GM11168 (cell line): Measurements from ENCODE around the gene STRN4.

ENCODE experiments used
- in situ Hi-C: fragments of 300-500 bp; cut with MboI; formaldehyde crosslinking; loops from one replicate; pipeline ENCODE4 v1.12.0; 2022; ENCODE audit warnings: low sequenced_read_pairs; ENCODE audit not compliant: unreplicated experiment

Gene STRN4

GRCh38 chr19:46726971-46727501 lies 19.2 kb downstream of the STRN4 start:
- in situ Hi-C loops, result no loop called here

DNA sequence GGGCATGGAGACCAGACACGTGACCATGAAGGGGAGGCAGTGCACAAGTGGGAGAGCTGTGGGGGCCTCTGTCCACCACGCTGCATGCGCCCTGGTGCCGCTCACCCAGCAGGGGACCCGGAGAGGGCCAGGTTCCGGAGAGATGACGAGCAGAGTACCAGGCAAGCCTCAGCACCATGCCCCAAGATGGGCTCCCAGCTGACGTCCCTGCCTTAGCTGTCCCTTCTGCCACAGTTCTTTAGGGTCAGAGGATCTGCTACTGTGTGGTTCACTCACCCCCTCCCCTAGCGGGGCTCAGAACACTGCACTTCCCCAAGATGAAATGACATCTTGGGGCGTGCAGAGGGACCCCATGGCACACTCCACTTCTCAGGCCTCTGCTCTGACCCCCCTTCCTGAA lies 19.7 kb downstream of the STRN4 start:
- in situ Hi-C loops, result no loop called here

- in situ Hi-C loops, result no loop called here
Observed at GRCh38 chr19:46725859-46726393, 20.3 kb downstream of the STRN4 start.

- in situ Hi-C loops, result no loop called here
Observed at GRCh38 chr19:46725036-46725820, 21.0 kb downstream of the STRN4 start.

DNA sequence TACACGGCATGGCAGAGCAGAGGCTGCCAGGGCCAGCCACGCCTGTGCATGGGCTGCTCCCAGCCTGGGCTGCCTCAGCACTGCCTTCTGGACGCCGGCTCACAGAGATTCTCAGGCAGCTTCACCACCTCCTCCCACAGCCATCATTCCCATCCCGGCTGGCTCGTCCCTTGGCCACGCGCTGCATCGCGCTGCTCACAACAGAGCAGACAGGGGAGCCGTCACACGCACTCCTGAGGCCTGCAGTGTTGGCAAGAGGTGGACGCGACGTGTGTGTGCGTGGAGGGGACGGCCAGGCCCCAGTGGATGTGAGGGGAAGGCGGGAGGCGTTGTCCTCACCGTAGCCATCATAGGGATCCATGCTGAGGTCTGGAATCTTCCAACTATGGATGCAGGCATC lies 21.8 kb downstream of the STRN4 start:
- in situ Hi-C loops, result no loop called here

DNA sequence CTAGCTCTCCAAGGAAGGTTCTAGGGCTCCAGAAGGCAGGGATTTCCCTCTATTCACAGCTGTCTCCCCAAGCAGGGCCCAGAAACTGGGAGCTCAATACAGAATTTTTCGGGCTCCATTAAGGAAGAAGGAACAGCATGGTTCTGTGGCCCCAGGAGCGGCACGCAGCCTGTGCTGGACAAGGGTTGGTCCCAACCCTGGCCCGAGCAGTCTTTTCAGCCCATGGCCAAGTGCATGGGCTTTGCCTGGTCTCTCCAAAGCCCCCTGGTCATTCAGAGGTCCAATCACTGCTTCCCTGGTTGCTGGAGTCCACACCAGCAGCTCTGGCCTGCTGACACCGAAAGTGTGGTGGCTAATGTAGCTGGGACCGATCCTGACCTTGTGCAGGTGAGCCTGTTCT lies 22.8 kb downstream of the STRN4 start:
- in situ Hi-C loops, result no loop called here

GRCh38 chr19:46723023-46723461 lies 23.2 kb downstream of the STRN4 start:
- in situ Hi-C loops, result no loop called here

DNA sequence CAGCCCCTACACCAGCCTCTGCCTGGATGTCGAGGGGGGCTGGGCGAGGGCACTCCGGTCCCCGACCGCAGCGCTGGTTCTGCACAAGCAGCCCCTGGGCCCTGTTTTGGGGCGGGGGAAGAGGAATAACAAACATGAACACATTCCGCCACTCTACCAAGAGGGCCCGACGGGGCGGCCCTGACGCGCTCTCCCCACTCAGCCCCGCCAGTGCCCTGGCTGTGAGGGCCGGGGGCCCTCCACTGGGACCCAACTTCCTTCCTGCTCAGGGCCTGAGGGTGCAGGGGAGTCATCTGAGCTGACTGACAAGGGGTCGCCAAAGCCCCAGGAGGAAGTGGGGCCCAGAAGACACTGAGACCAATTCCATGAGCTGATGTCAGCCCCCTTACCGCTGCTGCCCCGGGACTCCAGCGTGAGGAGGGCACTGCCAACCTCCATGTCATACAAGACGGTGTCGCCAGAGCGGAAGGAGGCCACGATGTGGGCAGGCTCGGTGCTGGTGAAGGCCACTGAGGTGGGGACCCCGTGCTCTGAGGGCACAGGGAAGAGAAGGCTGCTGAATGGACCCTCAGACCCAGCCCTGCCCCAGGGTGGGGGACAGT lies 23.7 kb downstream of the STRN4 start:
- in situ Hi-C loops, result no loop called here

- in situ Hi-C loops, result no loop called here
Observed at GRCh38 chr19:46722004-46722380, 24.3 kb downstream of the STRN4 start.

DNA sequence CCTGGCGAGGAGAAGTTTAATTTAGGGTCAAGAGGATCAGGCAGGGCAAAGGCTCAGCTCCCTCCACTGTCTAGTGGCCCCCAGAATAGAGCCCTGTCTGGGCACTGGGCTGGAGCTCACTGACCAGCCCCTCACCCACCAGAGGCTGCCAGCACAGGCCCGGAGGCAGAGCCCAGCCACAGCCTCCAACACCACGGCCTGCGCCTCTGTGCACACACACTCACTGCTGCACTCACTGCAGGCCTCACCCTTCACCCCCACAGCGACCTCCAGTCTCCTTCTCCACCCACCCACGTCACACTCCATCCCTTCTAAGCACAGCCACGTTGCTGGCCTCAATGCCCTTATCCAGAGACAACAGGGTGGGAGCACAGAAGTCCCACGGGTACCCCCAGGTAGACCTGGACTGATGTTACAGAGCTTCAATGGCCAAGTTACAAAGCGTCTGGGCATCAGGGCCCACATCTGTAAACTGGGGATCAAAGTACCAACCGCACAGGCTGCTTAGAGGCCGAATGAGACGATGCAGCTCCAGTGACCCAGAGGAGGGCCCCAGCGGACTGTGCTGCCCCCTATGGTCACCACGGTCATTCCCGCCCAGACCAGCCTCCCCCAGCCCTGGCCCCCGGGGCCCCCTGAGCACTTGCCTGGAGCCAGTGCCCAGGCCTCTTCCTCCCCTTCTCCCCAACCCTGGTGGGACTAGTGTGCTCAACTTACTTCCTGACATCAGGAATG lies 24.8 kb downstream of the STRN4 start:
- in situ Hi-C loops, result no loop called here

- in situ Hi-C loops, result no loop called here
Observed at GRCh38 chr19:46720503-46721239, 25.6 kb downstream of the STRN4 start.

GRCh38 chr19:46719629-46720502 lies 26.4 kb downstream of the STRN4 start:
- in situ Hi-C loops, result no loop called here

- in situ Hi-C loops, result no loop called here
Observed at GRCh38 chr19:46718934-46719622, 27.2 kb downstream of the STRN4 start.

GRCh38 chr19:46718157-46718933 lies 27.9 kb downstream of the STRN4 start:
- in situ Hi-C loops, result no loop called here

- in situ Hi-C loops, result no loop called here
Observed at GRCh38 chr19:46717716-46718143, 28.5 kb downstream of the STRN4 start.

GRCh38 chr19:46717034-46717715 lies 29.1 kb downstream of the STRN4 start, which contains the start of gene PRKD2:
Gene PRKD2 (minus strand): TSS chr19:46717114. CDS start chr19:46716370, 744 bp downstream.
- in situ Hi-C loops, result no loop called here

GRCh38 chr19:46716672-46717033 lies 29.6 kb downstream of the STRN4 start:
- in situ Hi-C loops, result no loop called here
